ENCODE data around the gene AZIN2. TPM values are rescaled to one million over a fixed set of nuclear protein-coding genes. Genes with fewer than 3 reads are reported as not detected.
"Not testable (repeated sequence)": the region's sequence is repeated elsewhere in the genome, so short reads cannot be mapped to it uniquely, and the experiment has no call there.

AZIN2 gene
- total and polyA plus RNA-seq, 4 donors, result 15.1 to 33.2 (median 25.8) TPM

- H3K27ac ChIP-seq (ENCODE audit: low read depth, low read length), result no peak overlapping the region
- 65% methylated on average over 7 of the region's 8 CpGs for WGBS (ENCODE audit: insufficient coverage)
- no peaks in the 10 kb centered on the region for H3K9me3 ChIP-seq (ENCODE audit: control insufficient read depth, insufficient read depth, low read length)
- no peaks in the 10 kb centered on the region for H3K27me3 ChIP-seq (ENCODE audit: control insufficient read depth, insufficient read depth, low read length)
- DNase-seq (ENCODE audit: low read depth in 4 of 6, low spot score in 6 of 6), result no peak
- H3K4me3 ChIP-seq (ENCODE audit: low read depth, low read length), result no peak overlapping the region
- H3K4me1 ChIP-seq (ENCODE audit: control insufficient read depth, insufficient read depth, low read length), result no peaks in the 10 kb centered on the region
- no peaks in the 10 kb centered on the region for H3K36me3 ChIP-seq (ENCODE audit: control insufficient read depth, insufficient read depth, low read length)
These were observed 37.5 kb upstream of the AZIN2 start for GRCh38 chr1:33043267-33044092.

- DNase-seq (ENCODE audit: low read depth in 4 of 6, low spot score in 6 of 6), result no peak
- Histone ChIP-seq H3K4me3 (ENCODE audit: low read depth, low read length) (no peak overlapping the region), H3K27me3 (ENCODE audit: control insufficient read depth, insufficient read depth, low read length) (no peaks in the 10 kb centered on the region), H3K9me3 (ENCODE audit: control insufficient read depth, insufficient read depth, low read length) (no peaks in the 10 kb centered on the region), H3K4me1 (ENCODE audit: control insufficient read depth, insufficient read depth, low read length) (no peaks in the 10 kb centered on the region), H3K27ac (ENCODE audit: low read depth, low read length) (no peak overlapping the region), H3K36me3 (ENCODE audit: control insufficient read depth, insufficient read depth, low read length) (no peaks in the 10 kb centered on the region)
- whole genome bisulfite sequencing (ENCODE audit: insufficient coverage), result 14% methylated on average over 1 of the region's 2 CpGs
These were observed 35.7 kb upstream of the AZIN2 start for GRCh38 chr1:33045246-33045645.

- no peaks in the 10 kb centered on the region for H3K4me1 ChIP-seq (ENCODE audit: control insufficient read depth, insufficient read depth, low read length)
- 76% methylated on average over 4 of the region's 6 CpGs for WGBS (ENCODE audit: insufficient coverage)
- H3K36me3 ChIP-seq (ENCODE audit: control insufficient read depth, insufficient read depth, low read length), result no peaks in the 10 kb centered on the region
- H3K9me3 ChIP-seq (ENCODE audit: control insufficient read depth, insufficient read depth, low read length), result no peaks in the 10 kb centered on the region
- H3K27me3 ChIP-seq (ENCODE audit: control insufficient read depth, insufficient read depth, low read length), result no peaks in the 10 kb centered on the region
- no peak overlapping the region for H3K4me3 ChIP-seq (ENCODE audit: low read depth, low read length)
- no peak for DNase-seq (ENCODE audit: low read depth in 4 of 6, low spot score in 6 of 6)
- no peak overlapping the region for H3K27ac ChIP-seq (ENCODE audit: low read depth, low read length)
These were observed 35.1 kb upstream of the AZIN2 start for GRCh38 chr1:33045814-33046213.

- not testable (repeated sequence) for H3K27ac ChIP-seq (ENCODE audit: low read depth, low read length); H3K9me3 ChIP-seq (ENCODE audit: control insufficient read depth, insufficient read depth, low read length); DNase-seq (ENCODE audit: low read depth in 4 of 6, low spot score in 6 of 6); H3K36me3 ChIP-seq (ENCODE audit: control insufficient read depth, insufficient read depth, low read length); H3K27me3 ChIP-seq (ENCODE audit: control insufficient read depth, insufficient read depth, low read length); H3K4me1 ChIP-seq (ENCODE audit: control insufficient read depth, insufficient read depth, low read length); H3K4me3 ChIP-seq (ENCODE audit: low read depth, low read length)
- WGBS (ENCODE audit: insufficient coverage), result 100% methylated on average over 1 of the region's 4 CpGs
These were observed 34.7 kb upstream of the AZIN2 start for GRCh38 chr1:33046234-33046633.

GRCh38 chr1:33047290-33047689, 33.7 kb upstream of the AZIN2 start:
- Histone ChIP-seq H3K27ac (ENCODE audit: low read depth, low read length) (no peak overlapping the region), H3K27me3 (ENCODE audit: control insufficient read depth, insufficient read depth, low read length) (no peaks in the 10 kb centered on the region)
- WGBS (ENCODE audit: insufficient coverage), result no CpG with 5 or more reads among the region's 2 CpGs

GRCh38 chr1:33047839-33048305, 33.1 kb upstream of the AZIN2 start:
- Histone ChIP-seq H3K27me3 (ENCODE audit: control insufficient read depth, insufficient read depth, low read length) (no peaks in the 10 kb centered on the region), H3K4me1 (ENCODE audit: control insufficient read depth, insufficient read depth, low read length) (no peaks in the 10 kb centered on the region), H3K27ac (ENCODE audit: low read depth, low read length) (no peak overlapping the region), H3K36me3 (ENCODE audit: control insufficient read depth, insufficient read depth, low read length) (no peaks in the 10 kb centered on the region), H3K4me3 (ENCODE audit: low read depth, low read length) (no peak overlapping the region), H3K9me3 (ENCODE audit: control insufficient read depth, insufficient read depth, low read length) (no peaks in the 10 kb centered on the region)
- no peak for DNase-seq (ENCODE audit: low read depth in 4 of 6, low spot score in 6 of 6)
- no CpG with 5 or more reads among the region's 2 CpGs for WGBS (ENCODE audit: insufficient coverage)

More at GRCh38 chr1:33047290-33047689, 33.7 kb upstream of the AZIN2 start:
- Histone ChIP-seq H3K4me3 (ENCODE audit: low read depth, low read length) (no peak overlapping the region), H3K4me1 (ENCODE audit: control insufficient read depth, insufficient read depth, low read length) (no peaks in the 10 kb centered on the region), H3K36me3 (ENCODE audit: control insufficient read depth, insufficient read depth, low read length) (no peaks in the 10 kb centered on the region), H3K9me3 (ENCODE audit: control insufficient read depth, insufficient read depth, low read length) (no peaks in the 10 kb centered on the region)
- DNase-seq (ENCODE audit: low read depth in 4 of 6, low spot score in 6 of 6), result no peak

GRCh38 chr1:33048426-33048825, 32.5 kb upstream of the AZIN2 start:
- no peak overlapping the region for H3K27ac ChIP-seq (ENCODE audit: low read depth, low read length)
- no peaks in the 10 kb centered on the region for H3K9me3 ChIP-seq (ENCODE audit: control insufficient read depth, insufficient read depth, low read length)
- no peak overlapping the region for H3K4me3 ChIP-seq (ENCODE audit: low read depth, low read length)
- H3K36me3 ChIP-seq (ENCODE audit: control insufficient read depth, insufficient read depth, low read length), result no peaks in the 10 kb centered on the region
- WGBS (ENCODE audit: insufficient coverage), result 89% methylated on average over 1 of the region's 3 CpGs
- no peaks in the 10 kb centered on the region for H3K27me3 ChIP-seq (ENCODE audit: control insufficient read depth, insufficient read depth, low read length)
- DNase-seq (ENCODE audit: low read depth in 4 of 6, low spot score in 6 of 6), result no peak
- no peaks in the 10 kb centered on the region for H3K4me1 ChIP-seq (ENCODE audit: control insufficient read depth, insufficient read depth, low read length)

- Histone ChIP-seq H3K36me3 (ENCODE audit: control insufficient read depth, insufficient read depth, low read length) (no peaks in the 10 kb centered on the region), H3K9me3 (ENCODE audit: control insufficient read depth, insufficient read depth, low read length) (no peaks in the 10 kb centered on the region), H3K4me3 (ENCODE audit: low read depth, low read length) (no peak overlapping the region), H3K4me1 (ENCODE audit: control insufficient read depth, insufficient read depth, low read length) (no peaks in the 10 kb centered on the region), H3K27ac (ENCODE audit: low read depth, low read length) (no peak overlapping the region), H3K27me3 (ENCODE audit: control insufficient read depth, insufficient read depth, low read length) (no peaks in the 10 kb centered on the region)
- 100% methylated on average over 6 of the region's 7 CpGs for WGBS (ENCODE audit: insufficient coverage)
- DNase-seq (ENCODE audit: low read depth in 4 of 6, low spot score in 6 of 6), result no peak
These were observed 31.6 kb upstream of the AZIN2 start for GRCh38 chr1:33049371-33049770.

GRCh38 chr1:33050221-33051076, 30.5 kb upstream of the AZIN2 start:
- Histone ChIP-seq H3K36me3 (ENCODE audit: control insufficient read depth, insufficient read depth, low read length) (no peaks in the 10 kb centered on the region), H3K27ac (ENCODE audit: low read depth, low read length) (no peak overlapping the region), H3K9me3 (ENCODE audit: control insufficient read depth, insufficient read depth, low read length) (no peaks in the 10 kb centered on the region), H3K4me1 (ENCODE audit: control insufficient read depth, insufficient read depth, low read length) (peaks cover 3% of the 10 kb centered on the region), H3K27me3 (ENCODE audit: control insufficient read depth, insufficient read depth, low read length) (no peaks in the 10 kb centered on the region), H3K4me3 (ENCODE audit: low read depth, low read length) (no peak overlapping the region)
- WGBS (ENCODE audit: insufficient coverage), result 80% methylated on average over 2 of the region's 17 CpGs
- DNase-seq (ENCODE audit: low read depth in 4 of 6, low spot score in 6 of 6), result no peak

Measured in spinal cord (tissue), 10 donors.